HG03103 (cell line): ENCODE data around the gene SUPT6H.
A peak's percentile ranks its signal among the peaks of the same experiment; 100 is the strongest.

Experiments
- ATAC-seq: cut with Tn5 transposase; IDR thresholded peaks from one replicate; pipeline ENCODE4 v1.9.1; 2021; ENCODE audit warnings: low read depth; ENCODE audit not compliant: unreplicated experiment

SUPT6H gene

DNA sequence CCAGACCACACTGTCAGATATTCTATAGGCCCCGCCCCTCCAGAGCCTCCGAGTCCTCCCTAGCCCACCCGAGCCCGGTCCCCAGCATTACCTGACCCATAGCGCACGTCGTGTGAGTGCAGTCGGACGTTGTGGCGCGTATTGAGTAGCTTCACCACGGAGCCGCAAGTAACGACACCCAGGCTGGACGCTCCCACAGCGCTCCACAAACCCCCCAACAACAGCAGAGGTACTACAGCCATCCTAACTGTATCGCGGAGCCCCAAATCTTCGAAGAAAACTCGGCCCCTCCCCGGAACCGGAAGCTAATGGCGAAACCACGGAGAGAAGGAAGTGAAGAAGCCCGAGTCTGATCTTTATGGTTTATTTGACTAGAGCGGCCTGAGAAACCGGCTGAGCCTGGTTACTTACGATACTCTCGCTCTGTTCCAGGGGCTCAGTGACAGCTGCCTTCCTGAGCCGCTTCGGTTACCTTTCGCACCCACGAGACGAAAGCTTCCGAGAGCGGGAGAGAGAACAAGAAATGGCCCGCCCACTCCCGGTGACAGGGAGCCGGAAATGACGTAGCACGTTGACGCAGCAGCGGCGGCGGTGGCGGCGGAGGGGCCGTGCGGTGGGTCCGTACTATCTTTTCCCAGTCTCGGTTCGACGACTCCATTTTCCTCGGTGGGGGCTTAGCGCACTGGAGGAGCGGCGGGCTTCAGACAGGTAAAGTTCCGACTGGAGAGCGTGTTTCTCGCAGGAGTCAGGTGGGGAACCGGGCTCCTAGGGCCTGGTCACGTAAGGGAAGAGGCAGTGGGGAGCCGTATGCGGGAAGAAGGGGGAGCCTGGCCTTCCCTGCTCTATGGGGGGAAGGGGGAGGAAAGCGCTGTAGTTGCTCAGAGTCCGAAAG is at the start of gene SUPT6H, which contains the start of gene SDF2:
TSS of gene SUPT6H (plus strand) at position 571 of the 892 bp plus-strand sequence. CDS start 11,197 bp downstream, outside the sequence.
TSS of gene SDF2 (minus strand) at position 272 of the 892 bp plus-strand sequence. CDS start at position 242, 30 bp downstream.
- peak; percentile 69 for ATAC-seq

DNA sequence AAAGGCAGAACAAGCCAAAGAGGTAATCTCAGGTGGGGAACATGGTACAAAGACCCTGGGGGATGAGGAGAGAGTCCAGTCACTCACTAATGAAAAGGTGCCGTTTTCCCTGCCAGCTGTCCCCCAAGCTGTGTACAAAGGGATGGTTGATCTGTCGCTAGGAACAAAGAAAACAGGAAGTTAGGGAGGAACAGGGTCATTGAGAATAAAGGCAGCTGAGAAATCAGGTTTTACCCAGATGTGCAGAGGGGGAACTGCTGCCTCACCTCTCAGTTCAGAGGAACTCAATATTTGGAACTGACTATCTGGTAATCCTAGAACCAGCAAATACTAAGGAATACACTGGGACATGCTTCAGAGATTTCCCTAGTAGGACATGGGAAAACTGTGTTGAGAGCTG is 49.5 kb upstream of the SUPT6H start:
- ATAC-seq: no peak

GRCh38 chr17:28612936-28613872 is 48.8 kb upstream of the SUPT6H start:
- ATAC-seq: no peak

DNA sequence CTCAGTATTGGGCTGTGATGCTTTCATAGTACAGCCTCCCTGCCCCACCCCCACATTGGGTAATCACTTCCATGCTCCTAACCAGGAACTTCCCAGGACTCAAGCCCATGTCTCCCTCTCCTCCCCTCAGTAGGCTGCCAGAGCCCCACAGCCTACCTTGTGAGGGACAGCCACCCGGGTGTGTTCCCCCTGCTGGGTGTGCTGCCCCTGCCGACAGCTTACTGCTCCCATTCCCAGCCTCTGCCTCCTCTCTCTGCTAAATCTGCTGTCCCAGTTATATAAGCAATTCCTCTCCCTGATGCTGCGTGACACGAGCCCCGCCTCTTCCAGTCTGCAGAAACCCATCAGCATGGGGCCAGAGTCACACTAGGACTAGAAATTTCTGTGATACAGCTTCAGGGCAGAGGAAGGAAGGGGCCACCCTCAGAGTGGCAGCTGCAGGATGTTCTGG is 48.0 kb upstream of the SUPT6H start, which contains the start of gene RSKR:
TSS of gene RSKR (minus strand) at position 255 of the 451 bp plus-strand sequence. CDS start at position 231, 24 bp downstream.
- no peak for ATAC-seq

GRCh38 chr17:28615260-28615940 is 46.6 kb upstream of the SUPT6H start:
- ATAC-seq: no peak

DNA sequence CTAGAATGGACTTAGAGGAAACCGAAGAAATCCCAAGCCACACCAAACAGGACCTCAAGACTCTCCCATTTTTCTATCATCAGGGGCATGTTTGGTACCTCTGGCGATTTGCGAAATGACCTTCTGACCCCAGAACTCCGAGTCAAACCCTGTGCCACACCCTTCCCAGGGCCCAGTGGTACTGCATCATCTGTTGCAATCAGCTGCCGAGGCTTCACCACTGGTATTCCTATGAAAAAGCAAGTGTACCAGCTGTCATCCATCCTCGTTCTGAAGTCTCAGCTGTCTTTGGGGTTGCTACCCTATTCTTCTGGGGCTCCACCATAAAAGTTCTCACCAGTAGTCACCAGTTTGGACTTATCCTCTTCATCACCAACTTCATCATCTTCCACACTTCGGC is 45.7 kb upstream of the SUPT6H start:
- no peak for ATAC-seq

DNA sequence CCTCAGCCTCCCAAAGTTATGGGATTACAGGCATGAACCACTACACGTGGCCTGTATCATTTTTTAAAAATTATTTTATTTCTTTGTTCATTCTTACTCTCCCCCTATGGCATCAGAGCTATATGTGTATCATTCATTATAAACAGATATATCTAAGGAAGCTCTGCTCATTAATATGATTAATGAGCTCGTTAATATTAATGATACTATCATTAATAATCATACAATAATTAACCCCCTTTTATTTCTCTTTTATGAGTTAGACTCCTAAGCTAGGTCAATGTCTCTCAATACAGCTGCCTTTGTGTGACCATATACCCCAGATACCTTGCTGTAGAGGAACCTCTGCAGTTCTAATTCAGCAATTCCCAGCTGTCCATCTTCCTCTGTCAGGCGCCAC is 43.5 kb upstream of the SUPT6H start:
- ATAC-seq: no peak

DNA sequence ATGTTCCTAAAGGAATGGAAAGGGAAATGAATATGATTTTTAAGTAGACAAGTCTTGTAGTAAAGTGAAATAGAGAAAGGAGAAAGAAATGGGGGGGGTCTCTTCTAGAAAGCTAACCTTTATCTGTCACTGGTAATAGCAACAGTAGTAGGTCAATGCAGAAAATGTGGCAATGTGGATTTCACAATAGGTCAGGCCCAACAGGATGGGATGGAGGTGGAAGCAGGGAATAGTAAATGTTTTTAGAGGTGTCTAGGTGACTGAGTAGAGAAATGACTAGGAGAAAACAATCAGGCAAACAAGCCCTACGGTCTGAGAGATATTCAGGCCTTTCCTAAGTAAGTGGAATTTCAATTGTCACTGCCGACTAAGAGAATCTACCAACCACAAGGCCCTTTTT is 42.0 kb upstream of the SUPT6H start:
- ATAC-seq: no peak

DNA sequence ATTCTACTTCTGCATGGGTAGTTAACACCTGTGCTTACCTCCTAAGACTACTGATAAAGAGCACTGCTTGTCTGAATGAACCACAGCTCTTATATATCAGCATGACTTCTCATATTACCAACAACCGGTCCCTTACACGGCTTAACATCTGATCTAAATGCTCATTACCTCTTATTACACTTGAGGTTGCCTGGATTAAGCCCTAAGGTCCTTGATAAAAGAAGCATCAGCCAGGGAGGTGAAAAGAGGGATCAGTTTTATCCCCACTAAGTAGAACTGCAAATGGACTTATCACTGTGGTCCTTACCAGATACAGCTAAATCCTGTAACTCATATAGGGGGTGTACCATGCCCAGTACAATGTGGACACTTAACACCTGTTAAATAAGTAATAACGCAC is 39.8 kb upstream of the SUPT6H start:
- no peak for ATAC-seq

- no peak for ATAC-seq
Observed at GRCh38 chr17:28623696-28624095, 38.3 kb upstream of the SUPT6H start.

- ATAC-seq: no peak
Observed at GRCh38 chr17:28624148-28624547, 37.9 kb upstream of the SUPT6H start.

DNA sequence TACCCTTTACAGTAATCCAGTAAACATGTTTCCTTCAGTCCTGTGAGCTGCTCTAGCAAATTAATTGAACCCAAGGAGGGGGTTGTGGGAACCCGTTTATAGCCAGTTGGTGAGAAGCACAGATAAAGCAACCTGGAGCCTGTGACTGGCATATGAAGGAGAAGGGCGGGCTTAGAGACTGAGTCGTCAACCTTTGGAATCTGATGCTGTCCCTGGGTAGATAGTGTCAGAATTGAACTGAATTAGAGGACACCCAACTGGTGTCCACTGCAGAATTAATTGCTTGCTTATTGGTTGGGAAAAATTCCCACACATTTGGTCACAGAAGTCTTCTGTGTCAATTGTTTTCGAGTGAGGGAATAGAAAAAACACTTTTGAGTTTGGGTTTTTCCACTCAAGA is 35.2 kb upstream of the SUPT6H start:
- ATAC-seq: no peak

- no peak for ATAC-seq
Observed at GRCh38 chr17:28634206-28634865, 27.7 kb upstream of the SUPT6H start.

DNA sequence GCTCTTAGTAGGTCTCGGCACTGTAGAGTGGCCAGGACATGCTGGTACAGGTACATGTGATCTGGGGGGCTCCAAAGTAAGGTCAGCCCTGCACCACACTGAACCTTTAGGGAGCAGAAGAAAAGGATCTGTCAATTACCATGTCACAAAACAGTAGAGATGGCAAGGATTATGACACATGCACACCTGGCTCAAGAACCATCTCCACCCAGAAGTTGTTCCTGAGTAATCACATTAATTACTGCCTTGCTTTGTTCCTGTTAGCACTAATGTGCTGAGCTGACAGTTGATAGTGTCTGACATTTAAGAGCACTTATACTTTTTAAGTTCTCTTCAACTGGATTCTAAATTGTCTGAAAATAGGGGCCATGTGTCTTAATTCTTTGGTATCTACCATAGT is 26.5 kb upstream of the SUPT6H start:
- ATAC-seq: no peak

GRCh38 chr17:28641579-28641978 is 20.4 kb upstream of the SUPT6H start:
- ATAC-seq: no peak

DNA sequence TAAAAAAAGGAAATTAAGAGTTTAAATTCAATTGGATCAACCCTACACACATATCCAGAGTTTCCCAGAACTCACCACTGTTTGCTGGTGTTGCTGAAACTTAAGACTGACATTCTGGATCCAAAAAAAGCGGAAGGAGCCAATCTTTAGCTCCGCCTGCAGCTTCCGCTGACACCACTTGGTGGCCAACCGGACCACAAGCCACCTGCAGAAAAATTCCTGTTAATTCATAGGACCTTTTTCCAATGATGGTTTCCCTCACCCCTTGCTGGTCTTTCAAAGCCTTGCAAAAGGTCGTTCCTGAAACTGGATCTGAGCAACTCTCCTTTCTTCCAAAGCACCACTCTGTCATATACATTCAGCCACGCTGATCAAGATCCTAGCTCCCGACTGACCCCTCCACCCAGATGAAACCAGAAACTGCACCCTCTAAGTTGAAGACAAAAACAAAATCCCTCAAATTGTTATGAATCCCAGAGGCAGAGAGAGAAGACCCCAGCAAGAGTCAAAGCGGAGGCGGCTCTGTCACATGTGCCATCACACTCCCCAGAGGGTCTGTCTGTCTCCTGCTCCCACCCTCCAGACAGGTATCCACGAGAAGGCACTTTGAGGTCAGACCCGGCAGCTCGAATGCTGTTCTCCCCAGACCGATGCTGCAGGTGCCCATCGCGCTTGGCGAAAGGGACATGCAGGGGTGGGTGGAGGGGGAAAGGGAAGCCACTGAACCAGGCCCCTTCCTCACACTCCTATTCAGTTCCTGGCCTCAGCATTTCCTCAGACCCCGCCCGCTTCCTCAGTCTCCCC is 17.8 kb upstream of the SUPT6H start:
- peak; percentile 11 for ATAC-seq

DNA sequence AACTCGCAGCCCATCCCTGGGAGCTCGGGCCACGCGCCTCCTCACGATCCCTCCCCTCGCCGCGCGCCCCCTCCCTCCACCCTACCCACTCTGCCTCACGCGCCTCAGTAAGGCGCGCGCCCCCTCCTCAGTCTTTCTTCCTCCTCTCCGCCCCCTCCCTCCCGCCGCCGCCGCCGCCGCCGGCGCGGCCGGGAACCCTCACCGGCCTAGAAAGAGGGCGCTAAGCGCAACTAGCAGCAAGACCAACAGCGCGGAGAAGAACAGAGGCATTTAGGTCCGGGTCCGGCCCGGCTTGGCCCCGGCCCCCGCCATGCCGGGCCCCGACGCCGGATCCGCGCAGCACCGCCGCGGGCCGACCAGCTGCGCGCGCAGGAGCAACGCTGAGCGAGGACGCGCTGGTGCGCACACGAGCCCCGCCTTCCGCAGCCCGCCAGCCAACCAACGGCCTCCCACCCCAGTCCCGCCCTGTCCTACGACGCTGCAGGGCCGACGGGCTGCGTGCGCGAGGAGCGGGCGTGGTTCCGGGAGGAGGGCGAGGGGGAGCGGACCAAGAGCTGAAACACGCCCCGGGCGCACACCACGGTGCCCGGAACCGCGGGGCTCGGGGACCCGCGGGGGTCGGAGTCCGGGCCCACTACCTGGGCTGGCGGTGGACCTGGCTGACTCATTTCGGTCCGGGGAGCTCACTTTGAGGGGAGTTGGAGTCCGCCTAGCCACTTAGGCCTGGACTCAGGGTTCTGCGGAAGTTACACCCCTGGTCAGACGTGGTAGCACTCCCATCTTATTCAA is 17.0 kb upstream of the SUPT6H start, which contains the start of gene BLTP2:
TSS of gene BLTP2 (minus strand) at position 372 of the 789 bp plus-strand sequence. CDS start at position 270, 102 bp downstream.
- peak; percentile 90 for ATAC-seq

- ATAC-seq: no peak
Observed at GRCh38 chr17:28645576-28645939, 16.4 kb upstream of the SUPT6H start.
